ENCODE data around the gene COL1A2. TPM values are rescaled to one million over a fixed set of nuclear protein-coding genes. Genes with fewer than 3 reads are reported as not detected.

Gene COL1A2
- total and polyA plus RNA-seq, 5 donors: 115 to 259 (median 168) TPM

- ATAC-seq (no peak), DNase-seq (no peak)
- H3K9me3 ChIP-seq (ENCODE audit: control insufficient read depth, low read length): no peaks in the 10 kb centered on the region
- H3K4me3 ChIP-seq (ENCODE audit: low read length): no peak overlapping the region
- H3K27ac ChIP-seq (ENCODE audit: low read length): no peak overlapping the region
- no peaks in the 10 kb centered on the region for H3K4me1 ChIP-seq (ENCODE audit: control insufficient read depth, insufficient read depth, low read length)
- 95% methylated on average over 3 of the region's 3 CpGs for WGBS
- no peaks in the 10 kb centered on the region for H3K27me3 ChIP-seq (ENCODE audit: control insufficient read depth, insufficient read depth)
- intact Hi-C loops (cut with DNase I): no loop called here
Measured at GRCh38 chr7:94478648-94479214, 84.0 kb downstream of the COL1A2 start.

Other genes starting within 250 kb of the COL1A2 start
- gene CASD1, start 114.9 kb downstream of the COL1A2 start, total RNA-seq: 10 to 100 TPM; 18.8 to 22.6 (median 21.6) TPM
- gene CASD1, start 114.9 kb downstream of the COL1A2 start, polyA plus RNA-seq: 18.3 TPM

Measured in right cardiac atrium (tissue), 5 donors.